ENCODE results near the gene UBR1.
"Not testable (repeated sequence)": the region's sequence is repeated elsewhere in the genome, so short reads cannot be mapped to it uniquely, and the experiment has no call there.

The UBR1 gene

GRCh38 chr15:42903388-42904324 lies 202.2 kb downstream of the UBR1 start:
- no peak for DNase-seq

GRCh38 chr15:42893911-42894310 lies 211.9 kb downstream of the UBR1 start:
- not testable (repeated sequence) for DNase-seq

Data from T-helper 2 cell (primary cell).